HEK293 (cell line): ENCODE measurements around the gene TTC13.
A peak's percentile ranks its signal among the peaks of the same experiment; 100 is the strongest.

ENCODE experiments used
- CTCF ChIA-PET: fragments of 350-600 bp; formaldehyde crosslinking; extraction: SDS; loops from one replicate; lab custom pipeline; 2021; ENCODE audit warnings: antibody characterized with exemption; lab: Yijun Ruan, JAX
- POLR2A ChIA-PET: fragments of 300-600 bp; formaldehyde crosslinking; extraction: SDS; loops from one replicate; lab custom pipeline; 2020; ENCODE audit warnings: antibody characterized with exemption, inconsistent platforms; lab: Yijun Ruan, JAX
- H3K27ac ChIP-seq: fragments of 200-500 bp; sonication (Bioruptor generic); 2 replicates; pipeline ENCODE4 v1.5.1; 2014; ENCODE audit warnings: low read depth, low read length, control low read depth, inconsistent platforms; ENCODE audit errors: extremely low read depth
- H3K36me3 ChIP-seq, 2 experiments: fragments of 200-500 bp in 1 of 2; sonication (Bioruptor generic) in 1 of 2; 1 replicate in 1 of 2; 2 replicates in 1 of 2; pipeline ENCODE4 v1.5.1; 2014 to 2017; ENCODE audit warnings: inconsistent platforms in 2 of 2, low read length in 2 of 2; ENCODE audit not compliant: control insufficient read depth in 2 of 2, insufficient read depth in 1 of 2
- H3K4me1 ChIP-seq: fragments of 200-500 bp; sonication (Bioruptor generic); 2 replicates; pipeline ENCODE4 v1.5.1; 2014; ENCODE audit warnings: mild to moderate bottlenecking, low read length, inconsistent platforms; ENCODE audit not compliant: control insufficient read depth, insufficient read depth
- H3K4me3 ChIP-seq: 2 replicates; pipeline ENCODE4 v1.5.1; 2011; ENCODE audit warnings: low read depth, mild to moderate bottlenecking, control low read depth, low read length, moderate library complexity
- H3K9me3 ChIP-seq: fragments of 200-500 bp; sonication (Bioruptor generic); 2 replicates; pipeline ENCODE4 v1.5.1; 2014; ENCODE audit warnings: low read depth, low read length, inconsistent platforms; ENCODE audit not compliant: control insufficient read depth, insufficient read depth
- AEBP2 ChIP-seq: fragments of 450-650 bp; formaldehyde crosslinking; IDR thresholded peaks from 2 replicates; pipeline ENCODE4 v1.5.1; 2016; ENCODE audit warnings: missing biosample characterization, missing genetic modification characterization, borderline replicate concordance
- KLF1 ChIP-seq: fragments of 450-650 bp; formaldehyde crosslinking; IDR thresholded peaks from 2 replicates; pipeline ENCODE4 v1.5.1; 2016; ENCODE audit warnings: missing biosample characterization, missing genetic modification characterization
- MZF1 ChIP-seq: fragments of 450-650 bp; formaldehyde crosslinking; IDR thresholded peaks from 2 replicates; pipeline ENCODE4 v1.5.1; 2017; ENCODE audit warnings: missing biosample characterization, missing genetic modification characterization, borderline replicate concordance
- OVOL3 ChIP-seq: fragments of 450-650 bp; formaldehyde crosslinking; IDR thresholded peaks from 2 replicates; pipeline ENCODE4 v1.5.1; 2016; ENCODE audit warnings: missing biosample characterization, missing genetic modification characterization
- ZFP69B ChIP-seq: fragments of 450-650 bp; formaldehyde crosslinking; IDR thresholded peaks from 2 replicates; pipeline ENCODE4 v1.5.1; 2016; ENCODE audit warnings: missing biosample characterization, missing genetic modification characterization
- ZNF26 ChIP-seq: fragments of 450-650 bp; formaldehyde crosslinking; IDR thresholded peaks from 2 replicates; pipeline ENCODE4 v1.5.1; 2016; ENCODE audit warnings: missing biosample characterization, missing genetic modification characterization
- ZNF510 ChIP-seq: fragments of 450-650 bp; formaldehyde crosslinking; IDR thresholded peaks from 2 replicates; pipeline ENCODE4 v1.5.1; 2018; ENCODE audit warnings: mild to moderate bottlenecking, missing genetic modification characterization, missing biosample characterization; ENCODE audit not compliant: insufficient replicate concordance
- ZNF555 ChIP-seq: fragments of 450-650 bp; formaldehyde crosslinking; conservative IDR thresholded peaks from 2 replicates; pipeline ENCODE4 v1.5.1; 2017; ENCODE audit warnings: missing biosample characterization, mild to moderate bottlenecking, missing genetic modification characterization, inconsistent platforms
- ZNF596 ChIP-seq: fragments of 450-650 bp; IDR thresholded peaks from 2 replicates; pipeline ENCODE4 v1.5.0; 2018; ENCODE audit warnings: missing biosample characterization, mild to moderate bottlenecking, missing genetic modification characterization, moderate library complexity
- ZNF664 ChIP-seq: fragments of 450-650 bp; formaldehyde crosslinking; IDR thresholded peaks from 2 replicates; pipeline ENCODE4 v1.5.1; 2016; ENCODE audit warnings: missing biosample characterization, missing genetic modification characterization
- ZNF677 ChIP-seq: fragments of 450-650 bp; IDR thresholded peaks from 2 replicates; pipeline ENCODE4 v1.5.0; 2018; ENCODE audit warnings: missing biosample characterization, mild to moderate bottlenecking, missing genetic modification characterization, moderate library complexity

The TTC13 gene

DNA sequence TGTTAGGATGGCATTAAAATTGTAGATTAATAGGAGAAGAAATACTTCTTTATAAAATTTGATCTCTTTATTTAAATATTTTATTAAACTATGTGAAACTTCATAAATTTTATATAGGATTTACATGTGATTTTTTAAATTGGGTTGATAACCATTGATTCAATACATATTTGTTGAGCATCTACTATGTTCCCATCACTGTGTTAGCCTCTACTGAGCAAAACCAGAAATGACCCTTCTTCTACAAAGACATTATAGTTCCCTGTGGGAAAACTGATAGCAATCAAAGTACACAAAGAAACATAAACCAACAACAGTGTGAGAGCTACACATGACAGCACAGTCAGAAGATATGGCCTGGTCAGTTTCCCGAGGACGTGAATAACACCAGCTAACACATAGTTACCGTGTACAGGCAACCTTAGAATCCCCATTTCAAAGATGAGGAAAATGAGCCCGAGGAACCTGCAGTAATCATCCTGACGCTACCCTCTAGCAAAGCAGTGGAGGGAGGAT is 12.2 kb downstream of the TTC13 start:
- ChIA-PET CTCF (no interaction called here), POLR2A (no interaction called here)
- H3K36me3 ChIP-seq: peaks cover 0 to 4% of the 10 kb centered on the region in 2 experiments; a peak in 1 of 3 replicates
- no peak overlapping the region for H3K27ac ChIP-seq
- TF ChIP-seq ZNF664: peak; percentile 90
- no peak for TF ChIP-seq OVOL3 (tag by site-specific recombination)
- H3K4me3 ChIP-seq: no peak overlapping the region
- H3K4me1 ChIP-seq: no peaks in the 10 kb centered on the region; the same call in 1 of the 2 replicates
- no peaks in the 10 kb centered on the region for H3K9me3 ChIP-seq

GRCh38 chr1:230965535-230965934 is 13.1 kb downstream of the TTC13 start:
- Histone ChIP-seq H3K36me3 (peaks cover 0 to 4% of the 10 kb centered on the region in 2 experiments; a peak in 1 of 3 replicates), H3K4me3 (no peak overlapping the region), H3K9me3 (no peaks in the 10 kb centered on the region), H3K27ac (no peak overlapping the region), H3K4me1 (no peaks in the 10 kb centered on the region; the same call in 1 of the 2 replicates)
- ChIA-PET CTCF (interaction anchor here (0.9 to 1.1 kb wide), 2 partner anchors 9 to 68 kb away, joined by 5 read pairs; no protein-coding TSS in a partner anchor), POLR2A (no interaction called here)
- TF ChIP-seq MZF1 (tag by site-specific recombination): peak; percentile 55; the same call in 1 of the 2 replicates
- TF ChIP-seq AEBP2: no peak

- POLR2A ChIA-PET: no interaction called here
- TF ChIP-seq ZNF555 (tag by site-specific recombination): no peak
- no peak for TF ChIP-seq ZNF26 (tag by site-specific recombination)
- no peak for TF ChIP-seq ZFP69B (tag by site-specific recombination)
- TF ChIP-seq ZNF510 (tag by site-specific recombination): no peak
- no peaks in the 10 kb centered on the region for H3K9me3 ChIP-seq
- H3K27ac ChIP-seq: no peak overlapping the region
- peaks cover 0 to under 1% of the 10 kb centered on the region in 2 experiments; a peak in 1 of 3 replicates for H3K36me3 ChIP-seq
- H3K4me1 ChIP-seq: no peaks in the 10 kb centered on the region; the same call in 1 of the 2 replicates
- CTCF ChIA-PET: interaction anchor here (0.7 to 1.1 kb wide), 4 partner anchors 8 to 68 kb away, joined by 4 to 5 read pairs (median 4); no protein-coding TSS in a partner anchor
- no peak overlapping the region for H3K4me3 ChIP-seq
Measured at GRCh38 chr1:230964896-230965295, 13.8 kb downstream of the TTC13 start.

DNA sequence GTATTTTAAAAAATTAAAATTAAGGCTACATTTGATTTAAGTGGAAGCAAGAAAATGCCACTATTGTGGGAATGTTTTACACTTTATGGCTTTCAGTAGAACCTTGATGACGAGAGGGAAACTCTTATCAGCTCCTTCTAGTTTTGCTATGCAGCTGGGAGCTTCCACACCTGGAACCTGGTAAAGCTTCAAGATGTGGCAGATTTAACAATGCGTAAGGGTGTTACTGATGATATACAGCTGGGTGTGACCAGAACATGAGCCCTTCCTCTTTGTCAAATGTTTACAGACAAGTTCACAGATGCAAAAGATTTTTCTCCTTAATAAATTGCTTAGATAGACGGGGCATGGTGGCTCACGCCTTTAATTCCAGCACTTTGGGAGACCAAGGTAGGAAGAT is 20.3 kb downstream of the TTC13 start:
- Histone ChIP-seq H3K9me3 (no peaks in the 10 kb centered on the region), H3K4me3 (no peak overlapping the region), H3K27ac (no peak overlapping the region), H3K36me3 (peaks cover 19 to 23% of the 10 kb centered on the region in 2 experiments), H3K4me1 (no peaks in the 10 kb centered on the region)
- TF ChIP-seq KLF1 (tag by site-specific recombination): peak; percentile 70
- TF ChIP-seq ZNF596 (tag by site-specific recombination): no peak
- 0 out of 2 replicates have a peak, but pooled peaks have one; percentile 22 for TF ChIP-seq ZNF677 (tag by site-specific recombination)
- CTCF ChIA-PET: interaction anchor here (0.5 kb wide), 1 partner anchor 849 kb away, joined by 3 read pairs; no protein-coding TSS in a partner anchor
- POLR2A ChIA-PET: interaction anchor here (0.5 kb wide), 1 partner anchor 15 kb away, joined by 4 read pairs; no protein-coding TSS in a partner anchor
